ENCODE measurements around the gene CLASP1.

Gene CLASP1

DNA sequence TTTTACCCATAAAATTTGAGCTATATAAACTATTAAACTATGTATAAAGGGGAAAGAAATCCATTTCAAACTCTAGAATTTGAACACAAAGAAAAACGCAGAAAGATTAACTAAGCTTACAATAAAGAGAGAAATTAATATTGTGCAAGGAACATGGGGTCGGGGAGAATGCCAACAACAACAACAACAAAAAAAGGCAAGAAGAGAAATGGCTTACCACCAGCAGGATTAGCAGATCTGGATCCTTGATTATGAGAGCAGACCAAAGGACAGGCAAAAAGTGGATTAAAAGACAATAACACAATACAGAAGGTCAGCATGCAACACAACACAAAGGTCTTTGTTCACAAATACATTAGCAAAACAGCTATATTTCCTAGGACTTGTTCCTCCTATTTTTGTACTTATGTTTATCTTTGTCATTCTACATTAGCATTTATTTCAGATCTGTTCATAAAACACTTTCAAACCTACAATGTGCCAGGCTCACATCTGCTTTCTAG, 222.0 kb downstream of the CLASP1 start:
- no peak for DNase-seq (ENCODE audit: low read depth in 2 of 2)

DNA sequence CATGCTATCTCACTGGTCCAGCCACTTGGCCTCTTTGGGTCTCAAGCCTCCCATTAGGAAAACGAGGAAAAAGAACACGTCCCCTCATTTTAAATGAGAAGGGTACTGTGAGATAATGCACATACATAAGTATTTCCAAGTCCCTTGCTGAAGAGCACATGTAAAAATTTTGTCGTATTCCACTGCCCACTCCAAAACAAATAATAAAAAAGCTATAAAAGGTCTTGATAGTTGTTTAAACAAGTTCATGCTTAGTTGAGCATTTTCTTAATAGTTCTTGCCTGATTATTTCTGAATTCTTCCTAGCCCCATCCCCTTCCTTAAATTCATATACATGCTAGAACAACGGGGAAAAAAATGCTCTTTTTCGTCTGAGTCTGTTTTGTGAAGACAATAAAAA, 228.8 kb downstream of the CLASP1 start:
- DNase-seq (ENCODE audit: low read depth in 2 of 2) = no peak

DNA sequence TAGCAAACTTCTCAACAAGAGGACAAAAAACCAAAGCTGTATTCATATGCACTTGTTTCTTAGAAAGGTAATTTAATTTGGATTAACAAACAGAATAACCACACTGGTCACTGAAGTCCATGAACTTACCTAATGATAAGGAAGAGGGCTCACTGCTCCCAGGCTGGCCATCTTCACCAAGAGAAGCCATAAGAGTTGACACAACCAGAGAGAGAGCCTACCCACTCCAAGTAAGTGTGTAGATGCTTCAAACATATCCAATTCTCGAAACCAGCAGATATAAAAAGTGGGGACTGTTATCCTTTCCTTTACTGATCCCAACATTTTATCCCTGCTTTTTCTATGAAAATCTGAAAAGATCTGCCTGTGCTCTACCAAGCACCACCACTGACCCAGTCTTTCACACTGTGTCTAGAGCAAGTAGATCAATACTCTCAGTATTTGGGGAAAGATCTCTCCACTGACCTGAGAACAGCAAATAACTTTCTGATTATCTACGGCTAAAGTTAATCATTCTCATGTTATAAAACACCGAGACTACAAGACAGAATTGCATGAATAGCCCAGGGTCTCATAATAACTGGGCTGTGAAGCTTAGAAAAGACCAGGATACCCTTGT, 230.1 kb downstream of the CLASP1 start:
- DNase-seq (ENCODE audit: low read depth in 2 of 2) = no peak

GRCh38 chr2:121418494-121419058, 230.7 kb downstream of the CLASP1 start:
- DNase-seq (ENCODE audit: low read depth in 2 of 2) = no peak

DNA sequence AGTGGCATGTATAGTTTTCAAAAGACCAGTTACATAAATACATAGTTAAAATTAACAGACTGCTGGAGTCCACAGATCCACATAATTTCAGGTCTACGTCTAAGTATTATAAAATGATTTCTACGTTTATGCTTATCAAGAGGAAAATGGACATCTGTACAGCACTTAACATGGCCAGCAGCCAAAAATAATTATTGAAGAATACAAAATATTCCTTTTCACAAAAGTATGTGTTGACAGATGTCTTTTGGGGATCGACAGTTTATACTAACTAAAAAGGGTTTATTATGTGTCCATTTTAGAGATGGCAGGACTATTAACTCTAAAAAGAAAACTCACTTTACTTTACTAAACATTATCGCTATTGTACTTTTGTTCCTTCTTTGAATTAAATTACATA, 231.4 kb downstream of the CLASP1 start:
- no peak for DNase-seq (ENCODE audit: low read depth in 2 of 2)

DNA sequence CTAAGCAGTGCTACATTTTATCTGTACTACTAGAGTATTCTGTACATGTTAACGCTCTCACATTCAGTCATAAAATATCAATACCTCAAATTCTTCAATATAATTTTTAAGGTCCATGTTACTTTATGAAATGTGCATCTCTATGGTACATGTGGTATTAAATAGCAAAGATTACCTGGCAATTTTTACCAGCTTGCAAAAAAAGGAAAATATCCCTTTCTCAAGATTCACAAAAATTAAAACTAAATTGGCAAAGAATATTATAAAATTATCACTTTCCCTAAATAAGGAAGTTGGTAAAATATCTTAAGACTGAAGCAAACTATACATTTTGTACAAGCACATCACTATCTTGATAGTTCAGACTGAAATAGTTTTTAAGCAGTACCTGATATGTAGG, 233.5 kb downstream of the CLASP1 start:
- DNase-seq (ENCODE audit: low read depth in 2 of 2) = no peak

- no peak for DNase-seq (ENCODE audit: low read depth in 2 of 2)
Observed at GRCh38 chr2:121412349-121412748, 236.9 kb downstream of the CLASP1 start.

GRCh38 chr2:121409966-121410365, 239.3 kb downstream of the CLASP1 start:
- no peak for DNase-seq (ENCODE audit: low read depth in 2 of 2)

DNA sequence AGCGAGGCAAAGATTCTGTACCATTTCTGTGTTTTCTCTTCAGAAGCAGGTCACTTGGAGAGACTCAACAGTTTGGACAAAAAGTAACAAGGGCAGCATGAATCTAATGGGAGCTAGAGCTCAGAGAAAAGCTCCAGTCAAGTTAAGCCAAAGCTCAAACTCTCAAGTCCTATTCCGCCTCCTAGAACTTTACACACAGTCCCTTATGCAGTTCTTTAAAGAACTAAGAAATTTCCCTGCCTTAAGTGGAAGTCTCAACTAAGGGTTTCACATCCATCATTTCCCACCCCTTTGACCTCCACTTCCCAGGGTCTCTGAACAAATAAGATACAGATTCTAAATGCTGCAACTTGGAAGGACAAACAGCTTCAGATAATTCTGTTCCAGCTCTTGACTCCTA, 239.9 kb downstream of the CLASP1 start:
- no peak for DNase-seq (ENCODE audit: low read depth in 2 of 2)

DNA sequence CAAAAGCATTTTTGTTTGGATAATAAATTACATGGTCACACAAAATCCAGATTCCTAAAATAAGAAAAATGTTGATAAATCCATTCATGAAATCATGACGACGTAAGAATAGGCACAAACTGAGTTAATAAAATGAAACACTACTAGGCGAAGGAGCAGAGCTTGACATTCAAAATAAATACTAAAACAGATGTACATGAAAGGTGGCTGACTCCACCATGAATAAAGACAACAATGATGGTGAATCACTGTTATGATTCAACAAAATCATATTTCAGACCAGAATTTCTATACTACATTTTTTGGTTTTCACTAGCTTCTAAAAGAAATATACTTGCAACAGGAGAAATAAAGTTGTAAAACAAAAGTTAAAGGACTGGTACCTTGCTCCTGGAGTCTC, 240.6 kb downstream of the CLASP1 start:
- no peak for DNase-seq (ENCODE audit: low read depth in 2 of 2)

GRCh38 chr2:121405233-121405632, 244.0 kb downstream of the CLASP1 start:
- DNase-seq (ENCODE audit: low read depth in 2 of 2) = no peak

- no peak for DNase-seq (ENCODE audit: low read depth in 2 of 2)
Observed at GRCh38 chr2:121400201-121400600, 249.1 kb downstream of the CLASP1 start.

DNA sequence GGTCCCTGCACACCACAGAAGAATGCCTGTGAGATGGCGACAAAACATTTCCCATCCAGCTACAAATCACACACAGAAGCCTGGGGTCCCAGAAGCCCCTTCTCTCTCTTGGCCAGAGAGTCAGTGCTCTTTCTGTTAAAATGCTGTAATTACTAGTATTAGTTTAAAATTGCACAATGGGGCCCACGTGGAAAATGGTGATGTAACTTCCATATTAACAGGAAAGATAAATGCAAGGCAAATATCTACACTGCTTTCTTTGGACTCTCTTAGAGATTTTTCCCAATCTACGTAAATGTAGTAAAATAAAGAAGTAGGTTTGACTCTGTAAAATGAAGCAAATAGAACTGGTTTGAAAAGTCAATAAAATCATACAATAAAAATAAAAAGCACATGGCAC, 250.4 kb downstream of the CLASP1 start:
- no peak for DNase-seq (ENCODE audit: low read depth in 2 of 2)

DNA sequence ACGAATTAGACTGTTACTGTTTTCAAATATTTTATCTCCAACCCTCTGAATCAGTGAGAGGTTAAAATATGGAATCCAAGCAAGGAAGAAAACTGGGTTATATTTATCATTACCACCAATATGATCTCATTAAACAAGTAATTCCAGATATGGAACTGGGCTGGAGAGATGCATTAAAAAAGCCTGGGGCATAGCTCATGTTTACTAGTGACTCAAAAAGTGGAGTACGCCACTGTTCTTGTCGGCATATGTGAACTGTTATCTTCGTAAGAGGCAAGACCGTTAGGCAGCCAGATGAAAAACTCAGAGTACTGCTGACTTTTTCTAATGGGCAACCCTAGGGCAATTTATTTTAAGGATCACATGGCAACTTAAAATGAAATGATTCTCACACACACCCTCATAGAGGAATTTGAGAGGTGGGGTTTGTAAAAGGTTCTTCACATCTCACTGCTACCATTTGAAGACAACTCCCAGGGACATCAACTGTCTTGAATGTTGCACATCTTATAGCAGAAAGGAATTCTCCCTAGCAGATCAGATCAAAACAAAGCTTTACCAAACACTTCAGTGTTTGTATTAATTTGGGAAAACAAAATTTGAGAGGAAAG, 259.1 kb downstream of the CLASP1 start:
- no peak for DNase-seq (ENCODE audit: low read depth in 2 of 2)

- DNase-seq (ENCODE audit: low read depth in 2 of 2) = no peak
Observed at GRCh38 chr2:121388371-121388770, 260.9 kb downstream of the CLASP1 start.

GRCh38 chr2:121387591-121388325, 261.5 kb downstream of the CLASP1 start:
- no peak for DNase-seq (ENCODE audit: low read depth in 2 of 2)

- no peak for DNase-seq (ENCODE audit: low read depth in 2 of 2)
Observed at GRCh38 chr2:121386707-121387106, 262.6 kb downstream of the CLASP1 start.

- no peak for DNase-seq (ENCODE audit: low read depth in 2 of 2)
Observed at GRCh38 chr2:121386102-121386501, 263.2 kb downstream of the CLASP1 start.

- no peak for DNase-seq (ENCODE audit: low read depth in 2 of 2)
Observed at GRCh38 chr2:121382744-121383143, 266.5 kb downstream of the CLASP1 start.

DNA sequence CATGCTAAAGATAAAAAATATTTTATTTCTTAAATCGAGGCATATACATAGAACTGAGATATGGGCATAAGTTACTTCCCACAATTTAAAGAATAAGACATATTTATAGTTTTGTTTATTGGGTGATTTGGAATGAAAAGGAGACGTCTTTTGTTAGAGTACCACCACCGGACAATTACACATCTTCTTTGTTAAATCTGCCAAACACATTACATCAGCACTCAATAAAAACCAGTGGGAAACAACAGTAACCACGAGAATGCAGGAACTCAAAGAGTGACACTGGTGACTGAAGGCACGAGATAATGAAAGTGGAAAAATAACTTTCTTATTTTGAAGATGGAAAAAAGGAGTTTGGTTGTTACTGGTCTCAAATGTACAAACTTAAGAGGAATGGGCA, 271.6 kb downstream of the CLASP1 start:
- DNase-seq (ENCODE audit: low read depth in 2 of 2) = no peak

DNA sequence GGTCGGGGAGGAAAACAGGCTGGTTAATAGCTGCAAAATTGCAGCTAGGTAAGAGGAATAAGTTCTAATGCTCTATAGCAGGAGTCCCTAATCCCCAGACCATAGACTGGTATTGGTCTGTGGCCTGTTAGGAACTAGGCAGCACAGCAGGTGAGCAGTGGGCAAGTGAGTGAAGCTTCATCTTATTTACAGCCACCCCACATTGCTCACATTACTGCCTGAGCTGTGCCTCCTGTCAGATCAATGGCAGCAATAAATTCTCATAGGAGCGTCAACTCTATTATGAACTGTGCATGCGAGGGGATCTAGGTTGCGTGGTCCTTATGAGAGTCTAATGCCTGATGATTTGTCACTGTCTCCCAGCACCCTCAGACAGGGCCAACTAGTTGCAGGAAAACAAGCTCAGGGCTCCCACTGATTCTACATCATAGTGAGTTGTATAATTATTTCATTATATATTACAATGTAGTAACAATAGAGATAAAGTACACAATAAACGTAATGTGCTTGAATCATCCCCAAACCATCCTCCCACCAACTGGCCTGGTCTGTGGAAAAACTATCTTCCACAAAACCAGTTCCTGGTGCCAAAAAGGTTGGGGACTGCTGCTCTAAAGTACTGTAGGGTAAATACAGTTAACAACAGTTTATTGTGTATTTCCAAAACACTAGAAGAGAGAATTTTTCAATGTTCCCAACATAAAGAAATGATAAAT, 272.6 kb downstream of the CLASP1 start:
- DNase-seq (ENCODE audit: low read depth in 2 of 2) = no peak

DNA sequence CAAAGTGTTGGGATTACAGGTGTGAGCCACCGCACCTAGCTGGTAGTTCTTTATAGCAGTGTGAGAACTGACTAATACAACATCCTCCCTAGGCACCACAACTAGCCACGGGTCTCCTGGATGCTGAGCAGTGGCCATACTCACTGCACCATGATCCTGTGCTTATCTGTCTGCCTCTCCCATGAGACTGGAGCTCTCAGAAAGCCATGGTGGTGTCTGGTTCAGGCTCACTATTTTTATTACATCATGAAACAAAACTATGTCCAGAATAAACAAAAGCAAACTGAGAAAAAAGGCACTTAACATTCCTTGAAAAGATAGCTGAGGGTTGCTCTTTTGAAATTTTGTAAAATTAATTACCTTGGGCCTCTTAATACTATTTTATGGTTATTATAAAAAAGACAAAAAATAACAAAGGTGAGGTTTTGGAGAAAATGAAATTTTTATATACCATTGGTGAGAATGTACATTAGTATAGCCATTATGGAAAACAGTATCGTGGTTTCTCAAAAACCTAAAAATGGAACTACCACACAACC, 273.6 kb downstream of the CLASP1 start:
- DNase-seq (ENCODE audit: low read depth in 2 of 2) = no peak

All from stimulated activated CD4-positive, alpha-beta T cell treated with anti-CD3 and anti-CD28 coated beads, Interleukin-1b, Interleukin-23, amount 100 ng/mL, for 4 hours (primary cell).